GM19455 (cell line): ENCODE results near the gene HSD17B1.
"Not testable (repeated sequence)": the region's sequence is repeated elsewhere in the genome, so short reads cannot be mapped to it uniquely, and the experiment has no call there.

Experiments used
- ATAC-seq: cut with Tn5 transposase; IDR thresholded peaks from one replicate; pipeline ENCODE4 v1.9.1; 2021; ENCODE audit not compliant: unreplicated experiment

HSD17B1 gene

DNA sequence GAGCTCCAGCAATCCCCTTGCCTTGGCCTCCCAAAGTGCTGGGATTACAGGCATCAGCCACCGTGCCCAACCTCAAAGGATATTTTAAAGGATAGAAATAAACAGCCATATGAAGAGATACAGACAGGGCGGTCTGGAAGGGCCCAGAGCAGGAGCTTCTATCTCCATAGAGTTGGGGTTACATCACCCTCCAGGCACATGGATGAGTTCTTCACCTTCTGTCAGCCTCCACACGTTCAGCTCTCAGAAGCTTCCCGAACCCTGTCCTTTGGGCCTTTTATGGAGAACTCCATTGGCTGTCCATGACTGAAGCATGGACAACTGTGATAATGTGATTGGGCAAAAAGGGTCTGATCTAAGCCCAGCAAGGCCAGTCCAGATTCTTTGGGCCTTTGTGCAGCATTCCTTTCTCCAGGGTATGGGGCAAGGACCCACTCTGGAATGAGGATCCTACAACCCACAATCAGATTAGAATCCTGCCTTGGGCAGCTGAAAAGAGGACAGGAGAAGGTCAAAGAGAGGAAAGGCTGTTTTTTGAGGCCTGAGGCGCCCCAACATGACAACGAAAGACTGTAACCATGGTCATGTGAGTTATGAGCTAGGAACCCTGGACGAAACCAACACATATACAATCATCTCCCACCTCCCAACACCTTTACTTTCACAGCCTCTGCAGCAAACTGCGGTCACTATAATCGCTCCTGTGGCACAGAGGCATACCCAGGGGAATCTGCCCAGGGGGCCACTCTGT, 6.8 kb upstream of the HSD17B1 start:
- not testable (repeated sequence) for ATAC-seq

DNA sequence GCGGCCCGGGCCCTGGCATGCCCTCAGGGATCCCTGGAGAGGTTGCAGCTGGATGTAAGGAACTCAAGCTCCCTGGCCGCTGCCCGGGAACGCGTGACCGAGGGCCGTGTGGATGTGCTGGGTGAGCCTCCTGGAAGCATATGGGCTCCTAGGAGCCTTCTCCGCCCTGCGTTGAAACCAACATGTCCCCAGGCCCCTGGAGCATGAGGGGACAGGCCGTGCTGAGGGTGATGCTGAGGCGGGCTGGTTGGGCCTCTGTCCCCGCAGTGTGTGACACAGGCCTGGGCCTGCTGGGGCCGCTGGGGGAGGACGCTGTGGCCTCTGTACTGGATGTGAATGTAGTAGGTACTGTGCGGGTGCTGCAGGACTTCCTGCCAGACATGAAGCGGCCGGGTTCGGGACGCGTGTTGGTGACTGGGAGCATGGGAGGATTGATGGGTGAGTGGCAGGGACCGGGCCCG, 5.7 kb upstream of the HSD17B1 start:
- ATAC-seq = no peak

DNA sequence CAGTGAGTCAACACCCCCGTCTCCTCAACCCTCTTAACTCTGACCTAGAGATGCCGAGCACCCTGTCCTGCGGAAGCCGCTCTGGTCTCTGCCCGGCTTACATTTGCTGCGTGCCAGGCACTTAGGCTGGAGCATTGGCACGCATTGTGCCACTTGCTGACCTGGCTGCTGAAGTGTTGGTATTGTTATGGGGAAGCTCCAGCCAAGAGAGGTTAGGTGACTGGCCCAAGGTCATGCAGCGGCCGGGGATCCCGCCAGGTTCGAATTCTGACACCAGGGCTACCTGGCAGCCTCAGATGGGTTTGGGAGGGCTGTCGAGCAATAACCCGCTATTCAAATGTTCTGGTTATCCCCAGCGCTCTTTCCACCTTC, 5.0 kb upstream of the HSD17B1 start:
- ATAC-seq = no peak

DNA sequence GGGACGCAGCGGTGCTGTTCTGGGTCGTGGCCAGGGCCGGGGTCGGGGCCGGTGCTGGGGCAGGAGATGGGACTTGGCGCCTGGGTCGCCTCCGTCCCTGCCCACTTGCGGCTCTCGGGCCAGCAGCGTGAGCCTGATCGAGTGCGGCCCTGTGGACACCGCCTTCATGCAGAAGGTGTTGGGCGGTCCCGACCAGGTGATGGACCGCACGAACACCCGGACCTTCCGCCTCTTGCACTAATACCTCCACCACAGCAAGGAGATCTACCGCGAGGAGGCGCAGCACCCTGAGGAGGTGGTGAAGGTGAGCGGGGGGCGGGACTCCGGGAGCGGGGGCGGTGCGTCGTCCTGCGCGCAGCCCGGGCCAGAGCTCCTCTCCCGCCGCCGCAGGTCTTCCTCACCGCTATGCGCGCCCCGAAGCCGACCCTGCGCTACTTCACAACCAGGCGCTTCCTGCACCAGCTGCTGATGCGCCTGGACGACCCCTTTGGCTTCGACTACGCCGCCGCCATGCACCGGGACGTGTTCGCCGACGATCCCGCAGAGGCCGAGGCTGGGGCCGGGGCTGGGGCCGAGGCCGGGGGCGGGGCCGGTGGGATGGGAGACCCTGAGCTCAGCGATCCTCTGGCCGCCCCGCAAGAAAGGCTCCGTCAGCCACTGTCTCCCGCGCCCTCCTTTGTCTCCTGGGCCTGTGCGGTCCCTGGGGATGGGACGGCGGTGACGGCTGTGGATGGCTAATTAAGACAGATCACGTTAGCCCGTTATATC, 4.5 kb upstream of the HSD17B1 start:
- peak; percentile 59 for ATAC-seq

DNA sequence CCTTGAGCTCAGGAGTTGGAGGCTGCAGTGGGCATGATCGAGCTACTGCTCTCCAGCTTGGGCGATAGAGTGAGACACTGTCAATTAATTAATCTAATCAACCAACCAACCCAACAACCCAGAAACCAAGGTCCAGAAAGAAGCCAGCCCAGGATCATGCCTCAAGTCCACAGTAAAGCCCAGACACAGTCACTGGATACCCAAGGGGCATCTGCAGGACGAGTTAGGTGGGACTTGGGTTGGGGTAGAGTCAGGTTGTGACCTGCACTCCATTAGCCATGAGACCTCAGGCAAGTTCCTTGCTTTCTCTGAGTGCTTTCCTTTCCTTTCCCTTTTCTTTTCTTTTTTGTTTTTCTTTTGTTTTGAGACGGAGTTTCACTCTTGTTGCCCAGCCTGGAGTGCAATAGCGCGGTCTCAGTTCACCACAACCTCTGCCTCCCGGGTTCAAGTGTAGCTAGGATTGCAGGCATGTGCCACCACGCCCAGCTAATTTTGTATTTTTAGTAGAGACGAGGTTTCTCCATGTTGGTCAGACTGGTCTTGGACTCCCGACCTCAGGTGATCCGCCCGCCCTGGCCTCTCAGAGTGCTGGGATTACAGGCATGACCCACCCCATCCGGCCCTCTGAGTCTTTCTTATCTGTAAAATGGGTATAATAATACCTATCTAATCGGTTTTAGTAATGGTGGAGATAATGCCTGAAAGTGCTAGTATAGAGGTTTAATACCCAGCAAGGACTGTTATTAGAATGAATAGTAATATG, 3.5 kb upstream of the HSD17B1 start:
- ATAC-seq = no peak

DNA sequence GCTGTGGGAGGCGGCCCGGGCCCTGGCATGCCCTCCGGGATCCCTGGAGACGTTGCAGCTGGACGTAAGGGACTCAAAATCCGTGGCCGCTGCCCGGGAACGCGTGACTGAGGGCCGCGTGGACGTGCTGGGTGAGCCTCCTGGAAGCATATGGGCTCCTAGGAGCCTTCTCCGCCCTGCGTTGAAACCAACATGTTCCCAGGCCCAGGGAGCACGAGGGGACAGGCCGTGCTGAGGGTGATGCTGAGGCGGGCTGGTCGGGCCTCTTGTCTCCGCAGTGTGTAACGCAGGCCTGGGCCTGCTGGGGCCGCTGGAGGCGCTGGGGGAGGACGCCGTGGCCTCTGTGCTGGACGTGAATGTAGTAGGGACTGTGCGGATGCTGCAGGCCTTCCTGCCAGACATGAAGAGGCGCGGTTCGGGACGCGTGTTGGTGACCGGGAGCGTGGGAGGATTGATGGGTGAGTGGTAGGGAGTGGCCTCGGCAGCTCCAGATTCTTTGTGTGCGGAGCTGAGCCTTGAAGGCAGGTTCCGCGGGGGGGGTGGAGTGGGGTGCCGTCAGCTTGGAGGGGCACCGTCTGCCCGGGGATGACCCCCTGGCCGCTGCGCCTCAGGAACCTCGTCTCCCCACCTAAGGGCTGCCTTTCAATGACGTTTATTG, 567 bp downstream of the HSD17B1 start:
- ATAC-seq = no peak

DNA sequence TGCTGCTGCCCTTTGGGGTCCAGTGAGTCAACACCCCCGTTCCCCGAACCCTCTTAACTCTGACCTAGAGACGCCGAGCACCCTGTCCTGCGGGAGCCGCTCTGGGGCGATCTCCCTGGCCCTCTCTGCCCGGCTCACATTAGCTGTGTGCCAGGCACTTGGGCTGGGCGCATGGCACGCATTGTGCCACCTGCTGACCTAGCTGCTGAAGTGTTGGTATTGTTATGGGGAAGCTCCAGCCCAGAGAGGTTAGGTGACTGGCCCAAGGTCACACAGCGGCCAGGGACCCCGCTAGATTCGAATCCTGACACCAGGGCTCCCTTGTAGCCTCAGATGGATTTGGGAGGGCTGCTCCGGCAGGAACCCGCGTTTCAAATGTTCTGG, 1.1 kb downstream of the HSD17B1 start:
- ATAC-seq = no peak

DNA sequence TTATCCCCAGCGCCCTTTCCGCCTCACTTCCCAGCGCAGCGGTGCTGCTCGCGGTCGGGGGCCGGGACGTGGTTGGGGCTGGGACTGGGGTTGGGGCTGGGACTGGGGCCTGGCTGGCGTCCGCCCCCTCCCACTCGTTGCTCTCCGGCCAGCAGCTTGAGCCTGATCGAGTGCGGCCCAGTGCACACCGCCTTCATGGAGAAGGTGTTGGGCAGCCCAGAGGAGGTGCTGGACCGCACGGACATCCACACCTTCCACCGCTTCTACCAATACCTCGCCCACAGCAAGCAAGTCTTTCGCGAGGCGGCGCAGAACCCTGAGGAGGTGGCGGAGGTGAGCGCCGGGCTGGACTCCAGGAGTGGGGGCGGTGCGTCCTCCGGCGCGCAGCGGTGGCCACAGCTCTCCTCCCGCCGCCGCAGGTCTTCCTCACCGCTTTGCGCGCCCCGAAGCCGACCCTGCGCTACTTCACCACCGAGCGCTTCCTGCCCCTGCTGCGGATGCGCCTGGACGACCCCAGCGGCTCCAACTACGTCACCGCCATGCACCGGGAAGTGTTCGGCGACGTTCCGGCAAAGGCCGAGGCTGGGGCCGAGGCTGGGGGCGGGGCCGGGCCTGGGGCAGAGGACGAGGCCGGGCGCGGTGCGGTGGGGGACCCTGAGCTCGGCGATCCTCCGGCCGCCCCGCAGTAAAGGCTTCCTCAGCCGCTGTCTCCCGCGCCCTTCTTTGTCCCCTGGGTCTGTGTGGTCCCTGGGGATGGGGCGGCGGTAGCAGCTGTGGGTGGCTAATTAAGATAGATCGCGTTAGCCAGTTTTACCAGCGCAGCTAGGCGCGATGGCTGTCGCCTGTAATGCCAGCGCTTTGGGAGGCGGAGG, 1.8 kb downstream of the HSD17B1 start:
- peak; percentile 79 for ATAC-seq

DNA sequence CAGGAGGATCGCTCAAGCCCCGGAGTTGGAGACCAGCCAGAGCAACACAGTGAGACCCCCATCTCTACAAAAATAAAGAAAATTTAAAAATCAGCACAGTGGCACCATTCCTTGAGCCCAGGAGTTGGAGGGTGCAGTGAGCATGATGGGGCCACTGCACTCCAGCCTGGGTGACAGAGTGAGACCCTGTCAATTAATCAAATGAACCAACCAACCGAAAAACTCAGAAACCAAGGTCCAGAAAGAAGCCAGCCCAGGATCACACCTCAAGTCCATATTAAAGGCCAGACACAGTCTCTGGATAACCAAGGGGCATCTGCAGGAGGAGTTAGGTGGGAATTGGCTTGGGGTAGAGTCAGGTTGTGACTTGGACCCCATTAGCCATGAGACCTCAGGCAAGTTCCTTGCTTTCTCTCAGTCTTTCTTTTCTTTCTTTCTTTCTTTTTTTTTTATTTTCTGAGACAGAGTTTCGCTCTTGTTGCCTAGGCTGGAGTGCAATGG, 2.4 kb downstream of the HSD17B1 start:
- ATAC-seq = no peak

DNA sequence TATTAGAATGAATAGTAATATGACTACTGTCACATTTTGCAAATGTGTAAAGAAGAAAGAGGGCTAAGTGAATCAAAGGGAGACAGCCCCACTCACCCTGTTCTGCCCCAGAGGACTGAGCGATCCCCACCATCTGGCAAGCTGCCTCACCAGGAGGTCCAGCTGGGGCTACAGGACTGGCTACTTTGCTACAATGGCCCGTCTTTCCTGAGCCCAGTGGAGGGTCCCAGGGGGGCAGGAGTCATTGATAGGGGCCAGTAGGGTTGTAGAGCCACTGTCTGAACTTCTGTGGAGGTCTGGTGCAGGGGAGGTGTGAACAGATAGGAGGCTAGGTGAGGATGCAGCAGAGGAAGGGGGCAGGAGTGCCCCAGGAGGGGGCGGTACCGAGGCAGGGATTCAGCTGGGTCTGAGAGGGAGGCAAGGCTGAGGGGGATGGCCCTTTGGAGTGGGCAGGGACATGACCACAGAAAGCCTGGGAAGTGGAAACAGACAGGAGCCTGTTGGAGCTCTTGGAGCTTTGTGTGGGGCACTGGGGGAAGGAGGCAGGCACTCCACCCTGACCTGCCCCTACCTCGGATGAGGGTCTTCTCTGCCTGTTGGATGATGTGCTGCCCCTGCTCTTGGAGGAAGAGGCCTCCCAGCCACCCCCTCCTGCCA, 3.4 kb downstream of the HSD17B1 start:
- ATAC-seq = not testable (repeated sequence)

DNA sequence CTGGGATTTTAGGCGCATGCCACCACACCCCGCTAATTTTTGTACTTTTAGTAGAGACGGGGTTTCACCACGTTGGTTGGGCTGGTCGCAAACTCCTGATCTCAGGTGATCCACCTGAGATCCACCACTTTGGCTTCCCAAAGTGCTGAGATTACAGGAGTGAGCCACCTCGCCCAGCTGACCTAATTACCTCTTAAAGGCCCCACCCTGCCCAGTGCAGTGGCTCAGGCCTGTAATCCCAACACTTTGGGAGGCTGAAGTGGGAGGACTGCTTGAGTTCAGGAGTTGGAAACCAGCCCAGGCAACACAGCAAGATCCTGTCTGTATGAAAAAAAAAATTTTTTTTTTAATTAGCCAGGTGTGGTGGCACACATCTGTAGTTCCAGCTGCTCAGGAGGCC, 6.4 kb downstream of the HSD17B1 start:
- ATAC-seq = no peak

DNA sequence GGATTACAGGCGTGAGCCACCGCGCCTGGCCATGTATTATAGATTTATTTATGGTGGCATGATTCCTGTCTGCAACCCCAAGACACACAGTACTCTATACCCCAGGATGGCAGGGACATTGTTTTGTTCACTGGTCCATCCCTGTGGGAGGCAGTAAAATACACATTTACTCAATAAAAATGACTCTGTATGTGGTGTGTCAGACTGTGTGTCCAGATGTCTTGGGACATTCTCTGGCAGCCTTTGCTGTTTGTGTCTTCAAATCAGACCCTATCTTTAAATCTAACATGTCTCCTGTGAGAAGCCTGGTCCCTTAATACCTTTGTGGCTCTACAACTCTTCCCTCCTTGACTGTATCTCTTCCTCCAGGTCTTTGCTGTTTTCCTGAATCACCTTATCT, 7.5 kb downstream of the HSD17B1 start:
- no peak for ATAC-seq

DNA sequence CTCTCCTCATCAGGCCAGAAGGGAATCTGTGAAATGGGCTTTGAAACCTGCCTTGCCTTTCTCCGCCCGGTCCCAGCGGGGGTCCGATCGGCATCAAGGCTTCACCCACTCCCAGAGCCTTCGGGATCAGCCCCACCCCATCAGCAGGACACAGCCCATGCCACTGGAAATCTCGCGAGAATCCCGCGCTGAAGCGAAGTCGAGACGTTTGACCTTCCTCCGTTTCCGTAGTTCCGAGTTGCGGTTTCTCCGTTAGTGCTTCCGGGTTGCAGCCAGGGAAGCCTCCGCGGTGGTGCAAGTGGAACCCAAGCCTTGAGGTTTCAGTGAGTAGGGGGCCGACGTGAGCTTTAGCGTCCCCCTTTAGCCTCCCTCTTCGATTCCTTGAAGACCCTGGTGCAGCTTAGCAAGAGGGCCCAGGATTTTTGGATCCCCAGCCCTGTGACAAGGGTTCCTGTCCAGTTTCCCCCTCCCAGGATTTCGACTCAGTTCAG, 9.2 kb downstream of the HSD17B1 start, which contains the start of gene COASY:
COASY (plus strand) TSS at position 252 of the 491 bp plus-strand sequence. CDS start 475 bp downstream, outside the sequence.
- peak; percentile 61 for ATAC-seq

DNA sequence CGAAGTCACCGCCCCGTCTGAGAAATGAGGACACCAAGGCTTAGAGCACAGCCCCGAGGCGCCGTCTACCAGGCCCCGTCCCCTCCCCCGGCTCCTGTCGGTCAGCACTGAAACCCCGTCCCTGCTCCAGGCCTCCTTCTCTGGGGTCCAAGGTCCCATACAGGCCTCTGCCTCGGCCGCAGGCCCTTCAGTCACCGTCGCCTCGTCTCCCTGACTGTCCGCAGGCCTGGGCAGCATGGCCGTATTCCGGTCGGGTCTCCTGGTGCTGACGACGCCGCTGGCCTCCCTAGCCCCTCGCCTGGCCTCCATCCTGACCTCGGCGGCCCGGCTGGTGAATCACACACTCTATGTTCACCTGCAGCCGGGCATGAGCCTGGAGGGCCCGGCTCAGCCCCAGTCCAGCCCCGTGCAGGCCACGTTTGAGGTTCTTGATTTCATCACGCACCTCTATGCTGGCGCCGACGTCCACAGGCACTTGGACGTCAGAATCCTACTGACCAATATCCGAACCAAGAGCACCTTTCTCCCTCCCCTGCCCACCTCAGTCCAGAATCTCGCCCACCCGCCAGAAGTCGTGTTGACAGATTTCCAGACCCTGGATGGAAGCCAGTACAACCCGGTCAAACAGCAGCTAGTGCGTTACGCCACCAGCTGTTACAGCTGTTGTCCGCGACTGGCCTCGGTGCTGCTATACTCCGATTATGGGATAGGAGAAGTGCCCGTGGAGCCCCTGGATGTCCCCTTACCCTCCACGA, 9.8 kb downstream of the HSD17B1 start:
- peak; percentile 4 for ATAC-seq

DNA sequence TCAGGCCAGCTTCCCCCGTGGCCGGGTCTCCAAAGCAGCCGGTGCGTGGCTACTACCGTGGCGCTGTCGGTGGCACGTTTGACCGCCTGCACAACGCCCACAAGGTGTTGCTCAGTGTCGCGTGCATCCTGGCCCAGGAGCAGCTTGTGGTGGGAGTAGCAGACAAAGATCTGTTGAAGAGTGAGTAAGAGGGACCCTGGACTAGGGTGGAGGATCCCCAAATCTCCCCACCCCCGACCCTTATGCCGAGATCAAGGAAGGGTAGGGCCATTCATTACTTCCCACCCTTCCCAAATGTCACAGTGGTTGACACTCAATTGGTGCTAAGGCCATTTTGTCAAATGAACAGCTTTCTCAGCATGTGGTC, 10.4 kb downstream of the HSD17B1 start:
- ATAC-seq = no peak

DNA sequence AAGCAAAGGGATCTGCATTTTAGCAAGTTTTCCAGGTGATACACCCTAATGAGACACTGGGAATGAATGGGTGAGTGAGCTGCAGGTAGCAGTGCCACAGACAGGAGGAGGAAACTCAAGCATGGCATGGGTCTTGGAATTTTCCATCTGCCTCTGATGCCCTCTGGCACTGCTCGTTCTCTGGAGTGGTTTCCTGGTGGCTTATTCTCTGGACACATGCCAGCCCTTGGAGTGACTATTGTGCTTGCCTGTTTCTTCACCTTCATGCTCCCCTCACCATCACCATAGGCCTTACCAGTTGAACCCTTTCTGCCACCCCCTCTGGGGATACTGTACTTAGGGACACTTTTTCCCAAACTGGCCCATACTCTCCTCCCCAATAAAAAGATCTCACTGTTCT, 10.8 kb downstream of the HSD17B1 start:
- no peak for ATAC-seq

DNA sequence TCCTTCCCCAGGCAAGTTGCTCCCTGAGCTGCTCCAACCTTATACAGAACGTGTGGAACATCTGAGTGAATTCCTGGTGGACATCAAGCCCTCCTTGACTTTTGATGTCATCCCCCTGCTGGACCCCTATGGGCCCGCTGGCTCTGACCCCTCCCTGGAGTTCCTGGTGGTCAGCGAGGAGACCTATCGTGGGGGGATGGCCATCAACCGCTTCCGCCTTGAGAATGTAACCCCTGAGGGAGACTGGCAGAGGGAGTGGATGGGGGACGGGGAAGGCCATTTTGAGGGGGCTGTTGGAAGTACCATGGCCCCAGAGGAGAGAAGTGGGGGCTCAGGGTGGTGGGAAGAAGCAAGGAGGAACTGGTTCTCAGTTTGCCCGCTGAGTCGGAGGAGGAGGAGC, 11.2 kb downstream of the HSD17B1 start:
- no peak for ATAC-seq

DNA sequence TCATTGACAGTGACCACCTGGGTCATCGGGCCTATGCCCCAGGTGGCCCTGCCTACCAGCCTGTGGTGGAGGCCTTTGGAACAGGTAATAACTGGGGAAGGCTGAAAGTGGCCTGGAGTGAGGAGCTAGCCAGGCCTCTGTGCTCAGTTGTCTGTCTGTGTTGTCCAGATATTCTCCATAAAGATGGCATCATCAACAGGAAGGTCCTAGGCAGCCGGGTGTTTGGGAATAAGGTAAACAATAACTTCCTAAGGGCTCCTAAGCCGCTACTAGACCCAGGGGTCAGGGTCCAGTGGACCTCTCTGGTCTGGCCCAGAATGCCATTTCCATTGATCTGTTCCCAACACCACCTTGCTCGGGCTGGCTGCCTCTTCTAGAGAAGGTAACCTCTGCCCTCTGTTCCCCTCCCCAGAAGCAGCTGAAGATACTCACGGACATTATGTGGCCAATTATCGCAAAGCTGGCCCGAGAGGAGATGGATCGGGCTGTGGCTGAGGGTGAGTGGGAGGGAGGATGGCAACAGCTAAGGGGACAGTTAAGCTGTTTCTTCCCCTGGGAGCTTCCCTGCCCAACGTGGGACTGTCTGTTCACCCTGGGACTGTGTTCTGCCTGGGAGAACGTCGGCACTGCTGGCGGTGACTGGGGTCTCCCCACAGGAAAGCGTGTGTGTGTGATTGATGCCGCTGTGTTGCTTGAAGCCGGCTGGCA, 12.2 kb downstream of the HSD17B1 start:
- no peak for ATAC-seq
